ENCODE measurements around the gene RAB17. TPM values are rescaled to one million over a fixed set of nuclear protein-coding genes. Genes with fewer than 3 reads are reported as not detected.

RAB17 gene
- total RNA-seq, 1 donor from 2014 or later: 12.3 TPM

DNA sequence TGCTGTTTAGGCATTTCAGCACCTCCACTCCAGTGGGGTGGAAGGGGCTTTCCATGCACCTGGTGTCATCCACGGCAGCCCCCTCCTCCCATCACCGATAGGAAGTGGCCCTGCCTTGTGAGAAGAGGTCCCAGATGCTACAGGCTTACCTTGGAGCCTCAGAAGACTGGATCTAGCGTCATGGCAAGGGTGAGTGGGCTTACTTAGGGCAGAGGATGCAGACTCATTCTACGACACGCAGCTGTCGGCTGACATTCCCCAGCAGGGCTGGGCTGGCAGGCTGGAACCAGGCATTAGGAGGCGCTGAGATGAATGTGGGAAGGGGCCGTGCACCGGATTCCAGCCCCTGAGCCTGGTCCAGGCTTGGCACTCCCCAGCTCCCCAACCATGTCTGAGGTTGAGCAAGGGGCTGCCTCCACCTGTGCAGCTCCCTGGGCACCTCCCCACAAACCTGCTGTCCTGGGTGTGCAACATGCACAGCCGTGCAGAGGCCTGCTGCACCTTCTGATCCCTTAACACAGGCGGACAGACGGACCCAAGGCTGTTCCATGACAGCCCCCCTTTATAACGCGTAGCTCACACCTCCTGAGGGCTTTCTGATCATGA, 25.9 kb downstream of the RAB17 start:
- no peak for DNase-seq (ENCODE audit: low read depth in 2 of 2)

DNA sequence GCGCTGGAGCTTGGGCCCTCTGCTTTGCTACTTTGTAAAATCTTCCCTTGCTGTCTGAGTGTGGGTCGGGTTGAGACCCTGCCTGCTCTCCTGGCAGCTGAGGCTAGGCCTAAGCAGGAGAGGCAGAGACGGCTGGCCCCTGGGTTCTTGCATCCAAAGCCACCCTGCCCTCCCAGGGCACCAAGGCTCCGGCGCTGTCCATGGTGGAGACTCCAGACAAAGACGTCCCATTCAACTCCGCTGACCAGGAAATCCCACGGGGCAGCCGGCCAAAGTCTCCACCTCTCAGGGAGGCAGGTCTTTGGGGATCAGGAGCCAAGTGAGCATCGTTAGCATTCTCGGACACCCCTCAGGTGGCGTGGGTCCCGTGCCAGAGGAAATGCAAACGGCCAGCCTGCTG, 26.7 kb downstream of the RAB17 start:
- peak in 1 of 2 donors; percentile 32 for DNase-seq (ENCODE audit: low read depth in 2 of 2)

DNA sequence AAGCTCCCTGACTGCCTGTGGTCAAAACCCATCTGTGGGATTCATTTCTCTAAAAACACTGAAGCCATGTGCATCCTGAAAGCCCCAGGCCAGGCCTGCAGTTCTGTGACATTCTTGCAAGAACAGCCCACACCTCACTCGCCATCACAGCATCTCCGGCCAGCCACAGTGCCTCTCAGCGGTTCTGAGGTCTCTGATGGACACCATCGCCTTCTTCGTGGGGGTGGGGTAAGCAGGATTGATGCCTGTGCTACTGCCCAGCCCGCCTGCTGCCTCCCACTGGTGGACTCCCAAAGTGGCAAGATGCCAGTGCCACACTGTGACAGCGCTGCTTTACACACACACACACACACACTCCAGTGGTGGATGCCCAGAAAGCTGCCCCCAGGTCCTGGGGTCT, 29.3 kb downstream of the RAB17 start:
- DNase-seq (ENCODE audit: low read depth in 2 of 2): no peak

DNA sequence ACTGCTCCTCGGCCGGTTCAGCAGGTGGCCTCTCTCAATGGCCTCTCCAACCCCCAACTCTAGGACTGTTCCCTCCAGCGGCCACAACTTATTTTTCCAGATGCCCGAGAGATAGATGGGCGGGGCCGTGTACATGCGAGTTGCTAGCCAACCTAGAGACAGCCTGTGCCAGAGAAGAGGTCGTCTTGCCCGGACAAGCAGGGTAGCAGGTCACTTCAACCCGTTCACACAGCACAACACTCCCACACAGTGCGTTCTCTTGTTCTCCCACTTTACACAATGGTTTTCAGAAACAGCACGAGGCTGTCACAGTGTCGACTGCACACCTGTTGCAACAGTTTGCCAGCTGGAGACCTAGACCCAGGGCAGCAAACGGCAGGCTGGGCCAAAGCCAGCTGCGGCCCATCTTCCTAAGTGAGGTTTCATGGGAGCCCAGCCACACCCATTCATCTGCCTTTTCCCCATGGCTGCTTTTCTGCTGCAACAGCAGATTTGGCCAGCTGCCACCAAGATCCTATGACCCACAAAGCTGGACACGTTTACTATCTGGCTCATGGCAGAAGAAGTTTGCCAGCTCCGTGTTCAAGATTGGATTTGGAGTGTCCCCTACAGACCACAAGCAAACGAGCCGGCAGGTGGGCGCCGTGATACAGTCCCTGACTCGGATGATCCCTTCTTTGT, 31.4 kb downstream of the RAB17 start:
- peak in 1 of 2 donors; percentile 53 for DNase-seq (ENCODE audit: low read depth in 2 of 2)

DNA sequence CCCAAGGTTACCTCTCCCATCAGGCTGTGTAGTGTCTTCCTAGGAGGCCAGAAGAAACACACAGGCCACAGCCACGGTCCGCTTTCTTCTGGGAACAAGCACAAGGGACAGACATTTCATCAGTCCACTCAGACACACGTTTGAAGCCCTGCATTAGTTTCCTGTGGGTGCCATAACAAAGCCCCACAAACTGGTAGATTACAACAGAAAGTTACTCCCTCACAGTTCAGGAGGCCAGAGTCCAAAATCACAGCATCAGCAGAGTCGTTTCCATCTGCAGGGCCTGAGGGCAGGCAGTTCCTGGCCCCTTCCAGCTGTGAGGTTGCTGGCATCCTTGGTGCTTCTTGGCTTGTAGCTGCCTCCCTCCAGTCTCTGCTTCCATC, 32.9 kb downstream of the RAB17 start:
- no peak for DNase-seq (ENCODE audit: low read depth in 2 of 2)

DNA sequence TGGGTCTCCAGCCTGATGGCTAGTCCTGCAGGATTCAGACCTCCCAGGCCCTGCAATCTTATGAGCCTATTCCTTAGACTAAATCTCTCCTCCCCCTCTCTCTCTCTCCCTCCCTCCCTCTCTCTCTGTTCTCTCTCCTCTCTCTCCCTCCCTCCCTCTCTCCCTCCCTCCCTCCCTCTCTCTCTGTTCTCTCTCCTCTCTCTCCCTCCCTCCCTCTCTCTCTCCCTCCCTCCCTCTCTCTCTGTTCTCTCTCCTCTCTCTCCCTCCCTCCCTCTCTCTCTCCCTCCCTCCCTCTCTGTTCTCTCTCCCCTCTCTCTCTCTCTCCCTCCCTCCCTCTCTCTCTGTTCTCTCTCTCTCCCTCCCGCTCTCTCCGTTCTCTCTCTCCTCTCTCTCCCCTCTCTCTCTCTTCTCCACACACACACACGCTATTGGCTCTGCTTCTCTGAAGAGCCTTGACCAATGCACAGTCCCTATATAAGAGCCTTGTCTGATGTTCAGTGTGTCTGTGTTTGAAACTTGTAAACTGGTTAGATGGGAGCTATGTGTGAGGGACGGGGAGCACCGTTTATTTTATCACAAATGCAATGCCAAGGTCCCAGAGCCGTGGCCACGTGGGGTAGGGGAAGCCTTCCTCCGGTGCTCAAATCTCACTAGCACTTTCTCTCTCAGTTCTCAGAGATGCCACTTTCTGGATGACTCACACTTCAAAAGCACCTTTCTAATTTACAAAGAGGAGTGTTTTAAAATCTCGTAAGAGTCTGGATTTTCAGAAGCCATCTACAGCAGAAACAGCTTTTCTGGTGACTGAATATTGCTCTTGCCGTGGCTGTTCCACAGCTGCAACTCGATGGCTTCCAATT, 33.5 kb downstream of the RAB17 start:
- no peak for DNase-seq (ENCODE audit: low read depth in 2 of 2)

DNA sequence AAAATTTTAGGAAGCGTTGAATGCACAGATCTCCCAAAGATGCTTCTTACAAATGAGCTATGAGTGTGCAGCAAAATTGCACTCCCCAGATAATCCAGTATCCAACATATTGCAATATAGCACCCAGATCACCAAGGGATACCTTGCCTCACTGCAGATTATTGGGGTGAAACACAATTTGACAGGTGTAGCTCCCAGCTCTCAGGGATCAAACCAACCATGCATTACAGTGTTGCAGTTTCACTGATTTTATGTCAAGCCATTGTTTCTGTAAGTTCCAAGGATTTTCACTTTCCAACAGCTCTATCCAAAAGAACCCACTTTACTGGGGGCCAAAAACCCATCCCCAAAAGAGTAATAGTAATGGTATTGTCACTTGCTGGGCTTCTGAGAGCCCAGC, 35.0 kb downstream of the RAB17 start:
- no peak for DNase-seq (ENCODE audit: low read depth in 2 of 2)

DNA sequence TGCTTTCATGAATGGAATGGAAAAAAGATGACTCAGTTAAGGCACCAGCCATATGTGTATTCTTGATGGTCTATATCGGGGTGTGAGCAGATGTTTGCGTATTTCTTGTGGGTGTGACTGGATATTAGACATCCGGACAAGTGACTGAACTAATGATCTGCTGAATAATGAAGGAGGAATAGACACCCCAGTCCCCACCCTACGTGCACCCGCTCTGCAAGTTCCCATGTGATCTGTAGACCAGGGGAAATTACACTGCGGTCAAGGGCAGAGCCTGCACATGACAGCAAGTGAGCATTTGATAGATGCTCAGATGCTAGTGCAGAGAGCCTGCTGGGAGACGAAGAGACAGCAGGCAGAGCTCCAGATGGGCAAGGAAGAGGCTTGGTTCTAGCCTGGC, 36.6 kb downstream of the RAB17 start:
- no peak for DNase-seq (ENCODE audit: low read depth in 2 of 2)

DNA sequence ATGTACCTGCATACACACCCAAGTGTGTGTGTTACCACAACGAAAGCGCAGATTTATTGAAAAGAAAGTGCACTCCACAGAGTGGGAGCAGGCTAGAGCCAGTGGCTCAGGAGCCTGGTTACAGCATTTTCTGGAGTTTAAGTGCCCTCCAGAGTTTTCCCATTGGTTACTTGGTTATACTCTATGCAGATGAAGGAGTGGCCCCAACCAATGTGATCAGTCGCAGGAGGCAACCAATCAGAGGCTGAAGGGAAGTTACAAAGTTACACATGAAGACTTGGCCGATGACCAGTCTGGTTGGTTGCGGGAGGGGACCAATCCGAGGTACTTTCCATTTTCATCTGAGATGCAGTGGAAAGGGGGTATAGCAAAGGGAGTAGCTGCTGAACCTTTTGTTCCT, 37.6 kb downstream of the RAB17 start:
- DNase-seq (ENCODE audit: low read depth in 2 of 2): no peak

DNA sequence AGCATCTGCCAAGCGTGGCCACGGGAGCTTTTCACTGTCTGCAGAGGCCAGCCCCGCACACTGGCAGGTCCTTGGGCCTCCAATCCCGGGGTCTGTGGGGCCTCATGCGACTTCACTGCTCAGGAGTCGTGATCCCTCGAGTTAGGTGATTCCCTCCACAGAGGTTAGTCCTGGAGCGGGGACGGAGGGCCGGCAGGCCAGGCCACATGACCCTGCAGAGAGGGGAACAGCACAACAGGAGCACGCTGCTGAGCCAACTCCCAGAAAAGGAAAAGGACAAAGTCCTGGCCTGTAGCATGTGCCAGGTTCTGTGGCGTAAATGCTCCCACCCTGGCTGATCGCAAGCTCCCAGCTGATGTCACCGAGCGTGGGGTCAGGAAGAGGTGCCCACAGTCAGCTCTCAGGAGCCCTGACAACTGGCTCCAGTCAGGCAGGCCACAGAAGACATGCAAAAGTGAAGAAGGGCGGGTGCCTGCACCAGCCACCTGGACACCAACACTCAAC, 39.4 kb downstream of the RAB17 start:
- DNase-seq (ENCODE audit: low read depth in 2 of 2): no peak

DNA sequence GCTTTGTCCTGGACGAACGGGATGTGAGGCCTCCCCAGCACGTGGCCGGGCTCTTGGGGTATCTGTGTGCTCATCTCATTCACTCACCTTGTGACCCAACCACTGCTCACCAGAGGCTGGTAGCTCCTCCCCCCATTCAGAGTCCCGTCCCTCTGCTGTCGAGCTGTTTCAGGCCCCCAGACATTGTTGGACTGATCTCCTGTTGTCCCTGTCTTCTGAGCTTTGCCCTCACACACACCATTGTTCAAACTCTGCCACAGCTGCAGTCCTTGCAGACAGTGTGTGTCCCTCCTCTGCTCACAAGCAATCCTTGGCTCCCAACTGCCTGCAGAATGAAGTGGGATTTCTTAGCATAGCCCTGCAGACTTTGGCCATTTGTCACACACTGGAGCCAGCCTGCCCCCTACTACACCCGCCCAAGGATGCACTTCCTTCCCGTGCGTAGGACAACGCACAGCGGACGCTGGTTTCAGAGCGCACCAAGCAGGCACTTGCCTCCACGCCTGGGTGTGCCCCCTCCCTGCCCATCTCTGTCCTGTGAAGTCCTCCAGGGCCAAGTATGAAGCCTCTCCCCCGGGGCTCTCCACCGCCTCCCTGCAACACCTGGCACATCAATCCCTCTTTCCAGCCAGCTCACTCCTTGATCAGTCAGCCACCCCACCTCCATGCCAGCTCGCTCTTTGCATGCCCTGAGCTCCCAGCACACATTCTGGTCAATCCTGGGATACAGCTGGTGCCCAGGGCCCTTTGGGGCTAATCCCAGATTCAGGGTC, 40.7 kb downstream of the RAB17 start:
- no peak for DNase-seq (ENCODE audit: low read depth in 2 of 2)

DNA sequence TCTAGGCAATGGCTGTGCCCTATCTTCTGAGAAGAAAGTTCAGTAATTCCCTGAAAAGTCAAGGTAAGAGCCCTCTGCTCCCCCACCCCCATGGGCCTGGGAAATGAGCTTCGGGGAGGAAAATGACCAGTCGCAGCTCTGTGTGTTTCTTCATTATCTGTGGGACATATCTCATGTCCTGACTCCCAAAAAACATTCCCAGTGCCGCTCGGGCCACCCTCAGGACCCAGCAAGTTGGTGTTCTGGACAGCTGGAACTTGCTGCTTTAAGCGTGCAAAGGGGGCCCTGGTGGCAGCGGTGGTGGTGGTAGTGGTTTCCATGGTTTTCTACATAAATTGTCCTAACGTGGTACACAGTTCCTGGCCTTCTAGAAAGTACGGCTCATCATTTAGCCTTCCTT, 41.3 kb downstream of the RAB17 start:
- no peak for DNase-seq (ENCODE audit: low read depth in 2 of 2)

DNA sequence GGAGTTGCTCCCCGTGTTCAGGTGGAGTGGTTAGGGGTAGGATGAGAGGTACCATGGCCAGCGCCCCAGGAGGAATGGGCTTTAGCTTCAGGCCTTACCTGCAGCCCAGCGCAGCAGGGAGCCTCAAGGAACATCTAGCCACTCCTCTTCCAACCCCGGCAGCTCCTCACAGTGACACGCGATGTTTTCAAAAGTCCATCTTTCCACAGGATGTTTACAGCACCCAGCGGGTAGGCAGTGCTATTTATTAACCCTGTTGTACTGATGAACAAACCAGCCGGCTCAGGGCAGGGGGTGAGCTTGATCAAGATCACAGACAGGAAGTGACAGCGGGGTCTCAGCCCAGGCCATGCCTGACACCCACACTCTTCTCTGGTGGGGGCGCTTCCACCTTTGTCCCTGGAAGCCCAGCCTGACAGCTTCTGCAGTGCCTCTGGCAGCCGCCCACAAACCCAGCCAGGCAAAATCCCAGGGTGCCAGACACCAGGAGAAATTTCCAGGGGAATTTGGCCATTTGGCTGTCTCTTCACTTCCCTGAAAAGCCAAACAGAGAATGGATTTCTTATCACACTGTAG, 42.6 kb downstream of the RAB17 start:
- no peak for DNase-seq (ENCODE audit: low read depth in 2 of 2)

DNA sequence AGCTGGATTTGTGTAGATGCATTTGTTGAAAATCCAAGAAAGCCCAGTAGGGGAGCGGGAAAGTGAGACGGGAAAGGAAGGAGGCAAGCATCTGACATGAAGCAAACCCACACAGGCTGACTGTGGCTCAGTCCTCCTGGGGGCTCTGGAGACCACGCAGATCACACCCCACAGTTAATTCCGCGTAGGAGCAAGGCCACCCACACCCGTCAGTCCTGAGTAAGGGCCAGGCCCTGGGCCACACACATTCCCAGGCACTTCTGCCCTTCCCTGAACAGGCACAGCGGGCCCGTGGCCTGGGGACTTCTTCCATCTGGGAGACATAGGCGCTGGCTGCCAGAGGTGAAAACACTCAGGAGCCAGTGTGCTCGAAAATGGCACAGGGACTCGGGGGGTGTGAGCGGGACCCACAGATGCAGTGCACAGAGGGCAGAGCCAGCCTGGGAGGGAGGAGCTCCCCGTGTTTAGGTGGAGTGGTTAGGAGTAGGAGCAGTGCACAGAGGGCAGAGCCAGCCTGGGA, 43.6 kb downstream of the RAB17 start:
- DNase-seq (ENCODE audit: low read depth in 2 of 2): no peak

DNA sequence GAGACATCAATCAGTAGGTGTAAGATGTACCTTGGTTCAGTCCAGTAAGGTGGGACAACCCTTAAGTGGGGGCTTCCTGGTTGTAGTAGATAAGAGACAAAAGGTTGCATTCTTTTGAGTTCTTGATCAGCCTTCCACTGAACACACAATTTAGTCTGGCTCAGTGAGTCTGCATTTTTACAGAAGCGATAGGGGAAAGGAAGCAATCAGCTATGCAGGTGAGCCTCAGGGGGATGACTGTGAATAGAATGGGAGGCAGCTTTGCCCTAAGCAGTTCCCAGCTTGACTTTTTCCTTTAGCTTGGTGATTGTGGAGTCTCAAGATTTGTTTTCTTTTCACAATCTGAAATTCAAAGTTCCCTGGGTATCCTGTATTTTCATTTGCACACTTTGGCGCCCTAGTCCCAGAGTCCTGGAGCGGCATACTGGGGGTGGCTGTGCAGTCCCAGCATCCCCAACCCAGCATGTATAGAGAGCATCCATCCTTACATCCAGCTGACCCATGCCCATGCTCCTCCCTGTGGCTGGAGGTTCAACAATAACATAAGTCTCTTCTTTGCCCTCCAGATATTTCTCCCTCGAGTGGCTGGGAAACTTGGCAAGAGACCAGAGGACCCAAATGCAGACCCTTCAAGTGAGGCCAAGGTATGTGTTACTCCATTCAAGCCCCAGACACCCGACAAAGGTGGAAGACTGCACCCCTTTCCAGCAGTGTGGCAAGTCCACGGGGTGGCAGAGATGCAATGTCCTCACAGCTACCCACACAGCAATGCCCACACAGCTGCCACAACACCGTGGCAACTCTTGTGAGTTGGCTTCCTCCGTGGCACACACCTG, 44.3 kb downstream of the RAB17 start:
- DNase-seq (ENCODE audit: low read depth in 2 of 2): no peak

DNA sequence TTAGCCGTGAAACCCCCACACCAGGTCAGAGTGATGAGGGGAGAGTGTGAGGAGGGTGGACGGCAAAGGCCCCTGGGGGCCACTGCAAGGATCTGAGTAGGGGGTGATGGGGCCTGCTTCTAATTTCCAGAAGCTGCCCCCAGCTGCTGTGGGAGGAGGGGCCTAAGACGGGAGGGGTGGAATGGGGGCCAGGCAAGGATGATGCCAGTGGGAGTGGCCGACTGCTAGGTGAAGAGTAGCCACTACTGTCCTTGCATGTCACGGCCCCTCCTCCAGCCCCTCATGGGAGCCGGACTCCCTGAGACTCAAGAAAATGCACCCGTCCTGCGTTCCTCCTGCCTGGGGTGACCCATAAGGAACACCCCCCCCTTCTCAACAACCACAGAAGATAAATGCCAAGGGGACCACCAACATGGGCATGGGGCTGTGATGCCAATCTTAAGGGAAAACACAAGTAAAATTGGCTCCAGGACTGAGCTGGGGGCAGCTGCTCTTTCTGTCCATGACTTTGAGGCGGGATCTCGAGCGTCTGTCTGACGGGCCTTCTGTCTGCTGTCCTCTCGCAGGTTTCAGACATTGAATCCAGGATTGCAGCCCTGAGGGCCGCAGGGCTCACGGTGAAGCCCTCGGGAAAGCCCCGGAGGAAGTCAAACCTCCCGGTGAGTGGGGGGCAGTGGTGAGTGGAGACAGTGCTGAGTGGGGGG, 48.4 kb downstream of the RAB17 start:
- no peak for DNase-seq (ENCODE audit: low read depth in 2 of 2)

DNA sequence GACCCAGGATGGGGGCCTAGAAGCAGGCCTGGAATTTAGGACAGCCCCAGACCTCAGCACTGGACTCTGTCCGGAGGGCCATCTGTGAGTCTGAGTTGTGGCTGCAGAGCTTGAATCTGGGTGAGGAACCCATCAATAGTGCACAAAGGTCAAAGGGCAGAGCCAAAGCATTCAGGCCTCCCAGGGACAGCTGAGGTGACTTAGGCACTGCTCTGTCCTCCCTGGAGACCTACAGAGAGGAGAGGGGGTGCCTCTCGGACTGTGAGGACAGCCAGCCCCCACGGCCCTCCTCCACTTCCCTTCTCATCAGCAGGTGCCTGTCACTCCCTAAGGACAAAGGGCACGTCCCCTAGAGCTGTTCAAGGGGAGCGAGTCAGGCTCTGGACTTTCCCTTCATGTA, 49.3 kb downstream of the RAB17 start:
- no peak for DNase-seq (ENCODE audit: low read depth in 2 of 2)

DNA sequence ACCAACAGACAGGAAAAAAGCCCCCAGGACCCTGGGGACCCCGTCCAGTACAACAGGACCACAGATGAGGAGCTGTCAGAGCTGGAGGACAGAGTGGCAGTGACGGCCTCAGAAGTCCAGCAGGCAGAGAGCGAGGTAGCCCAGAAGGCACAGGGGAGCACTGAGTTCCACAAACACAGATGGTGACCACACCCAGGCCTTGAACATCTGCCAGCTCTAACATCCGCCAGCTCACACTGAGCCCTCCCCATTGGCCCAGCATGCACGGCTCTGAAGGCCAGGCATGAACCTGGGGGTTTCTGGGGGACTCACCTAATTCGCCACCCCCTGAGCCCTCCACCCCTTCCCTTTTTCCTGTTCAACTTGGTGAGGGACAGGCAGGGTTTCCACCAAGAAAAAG, 49.7 kb downstream of the RAB17 start:
- peak; percentile 5 to 10 for DNase-seq (ENCODE audit: low read depth in 2 of 2)

DNA sequence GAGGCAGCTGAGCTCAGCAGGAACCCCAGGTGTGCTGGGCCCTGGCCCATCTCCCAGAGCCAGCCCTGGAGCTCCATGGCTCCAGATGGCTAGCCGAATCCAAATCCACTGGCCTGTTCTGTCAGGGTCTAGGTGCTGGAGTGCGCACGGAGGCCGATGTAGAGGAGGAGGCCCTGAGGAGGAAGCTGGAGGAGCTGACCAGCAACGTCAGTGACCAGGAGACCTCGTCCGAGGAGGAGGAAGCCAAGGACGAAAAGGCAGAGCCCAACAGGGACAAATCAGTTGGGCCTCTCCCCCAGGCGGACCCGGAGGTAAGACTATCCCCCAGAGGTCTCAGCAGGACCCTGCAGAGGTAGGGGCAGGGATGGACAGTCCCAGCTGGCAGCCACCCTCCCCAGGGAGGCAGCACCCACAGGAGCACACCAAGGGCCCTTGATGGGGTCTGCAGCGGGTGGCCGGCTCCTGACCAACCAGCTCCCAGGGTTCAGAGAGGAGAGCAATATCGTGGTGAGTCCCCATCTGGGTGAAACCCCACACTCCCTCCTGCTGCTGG, 50.2 kb downstream of the RAB17 start:
- no peak for DNase-seq (ENCODE audit: low read depth in 2 of 2)
